Measurements from ENCODE around the gene GJA3. TPM values are rescaled to one million over a fixed set of nuclear protein-coding genes. Genes with fewer than 3 reads are reported as not detected.
A peak's percentile ranks its signal among the peaks of the same experiment; 100 is the strongest.

Gene GJA3
- polyA plus RNA-seq, 1 experiment: 0.13 TPM

DNA sequence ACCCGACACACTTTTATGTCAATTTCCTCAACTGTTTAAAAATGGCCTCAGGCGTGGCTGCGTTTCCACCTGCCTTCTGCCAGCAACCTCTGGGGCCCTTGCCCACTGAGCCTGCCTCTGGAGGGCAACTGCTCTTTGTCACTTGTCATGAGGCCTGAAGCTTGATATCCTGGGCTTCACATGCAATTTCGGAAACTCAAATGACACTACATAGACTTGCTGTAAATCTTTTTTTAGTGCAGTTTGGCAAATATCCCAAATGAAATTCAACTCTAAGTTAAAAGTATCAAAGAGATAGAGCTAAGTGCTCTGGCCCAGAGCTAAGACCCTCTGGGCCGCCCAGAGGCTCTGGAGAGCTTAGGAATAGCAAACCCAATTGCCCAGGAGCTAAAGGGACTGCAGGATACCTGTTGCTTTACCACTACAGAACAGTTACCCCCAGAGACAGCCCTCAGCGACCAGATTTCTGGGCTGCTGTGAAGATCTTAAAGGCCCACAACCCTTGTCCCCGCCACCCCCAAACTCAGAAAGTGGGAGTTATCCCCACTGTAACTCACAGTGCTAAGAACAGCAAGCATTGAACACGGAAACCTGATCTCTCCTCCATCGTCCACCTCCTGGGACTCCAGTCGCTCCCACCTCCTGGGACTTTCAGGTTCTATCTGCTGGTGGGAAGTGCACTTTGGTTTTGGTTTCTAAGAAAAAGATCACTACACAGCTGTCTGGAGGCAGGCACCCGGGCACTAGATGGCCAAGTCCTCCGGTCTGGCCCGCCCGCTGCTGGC, 19.4 kb downstream of the GJA3 start:
- Histone ChIP-seq H3K4me3 (ENCODE audit: low read depth, low read length) (no peak overlapping the region), H3K36me3 (ENCODE audit: control insufficient read depth, insufficient read depth, low read length) (no peaks in the 10 kb centered on the region), H3K27me3 (ENCODE audit: control insufficient read depth, insufficient read depth, low read length) (peaks cover 36% of the 10 kb centered on the region)
- POLR2A ChIA-PET: no interaction called here
- DNase-seq (ENCODE audit: low read depth): no peak
- CTCF ChIA-PET: interaction anchor here (0.6 to 1.8 kb wide), 2 partner anchors 14 to 82 kb away, joined by 4 to 5 read pairs; no protein-coding TSS in a partner anchor
- no peak for TF ChIP-seq CTCF (IDR thresholded peaks at IDR 0.05; ENCODE audit: insufficient read depth, low read depth, low read length)

- no peak for TF ChIP-seq CTCF (IDR thresholded peaks at IDR 0.05; ENCODE audit: insufficient read depth, low read depth, low read length)
- CTCF ChIA-PET: interaction anchor here (1.8 kb wide), 1 partner anchor 13 kb away, joined by 4 read pairs; no protein-coding TSS in a partner anchor
- H3K27me3 ChIP-seq (ENCODE audit: control insufficient read depth, insufficient read depth, low read length): peaks cover 35% of the 10 kb centered on the region
- no peak for DNase-seq (ENCODE audit: low read depth)
- no peak overlapping the region for H3K4me3 ChIP-seq (ENCODE audit: low read depth, low read length)
- POLR2A ChIA-PET: no interaction called here
- H3K36me3 ChIP-seq (ENCODE audit: control insufficient read depth, insufficient read depth, low read length): no peaks in the 10 kb centered on the region
Measured at GRCh38 chr13:20140487-20140886, 20.4 kb downstream of the GJA3 start.

GRCh38 chr13:20137875-20138274, 23.0 kb downstream of the GJA3 start:
- ChIA-PET POLR2A (no interaction called here), CTCF (no interaction called here)
- H3K36me3 ChIP-seq (ENCODE audit: control insufficient read depth, insufficient read depth, low read length): no peaks in the 10 kb centered on the region
- H3K27me3 ChIP-seq (ENCODE audit: control insufficient read depth, insufficient read depth, low read length): peaks cover 23% of the 10 kb centered on the region
- no peak for DNase-seq (ENCODE audit: low read depth)
- no peak overlapping the region for H3K4me3 ChIP-seq (ENCODE audit: low read depth, low read length)
- no peak for TF ChIP-seq CTCF (IDR thresholded peaks at IDR 0.05; ENCODE audit: insufficient read depth, low read depth, low read length)

DNA sequence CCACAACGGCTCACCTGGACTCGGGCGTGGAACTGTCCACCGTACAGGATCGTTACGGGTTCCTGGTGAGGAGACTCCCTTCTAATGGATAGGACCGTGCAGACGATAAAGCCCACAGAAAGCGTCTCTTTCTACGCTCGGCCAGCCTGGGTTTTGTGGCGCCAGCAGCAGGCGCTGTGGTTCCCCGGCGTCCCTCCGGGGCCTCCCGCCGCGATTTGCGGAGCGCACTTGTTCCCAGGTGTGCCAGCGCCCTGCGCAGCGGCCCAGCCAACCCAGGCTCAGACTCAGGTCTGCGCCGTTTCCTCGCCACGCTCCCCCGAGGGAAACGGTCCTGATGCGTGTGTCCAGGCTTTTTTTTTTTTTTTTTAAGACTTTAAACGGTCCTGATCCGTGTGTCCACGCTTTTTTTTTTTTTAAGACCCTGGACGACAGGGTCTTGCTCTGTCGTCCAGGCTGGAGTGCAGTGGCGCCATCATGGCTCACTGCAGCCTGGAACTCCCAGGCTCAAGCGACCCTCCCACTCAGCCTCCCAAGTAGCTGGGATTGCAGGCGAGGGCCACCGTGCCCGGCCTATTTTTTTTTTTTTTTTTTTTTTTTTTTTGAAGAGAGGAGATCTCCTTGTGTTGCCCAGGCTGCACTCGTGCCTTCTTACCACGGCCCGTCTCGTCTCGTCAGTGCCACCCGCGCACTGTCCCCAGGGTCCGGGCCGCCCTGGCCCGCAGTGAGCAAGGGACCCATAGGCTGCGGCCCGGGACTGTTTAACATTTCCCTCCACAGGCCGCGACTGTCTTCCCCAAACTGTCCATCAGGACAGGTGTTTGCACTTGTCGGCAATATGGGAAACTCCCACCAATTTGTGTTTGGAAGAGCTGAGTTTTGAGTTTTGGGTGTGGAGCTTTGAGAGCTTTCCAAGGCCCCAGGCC, 23.8 kb downstream of the GJA3 start:
- ChIA-PET CTCF (no interaction called here), POLR2A (no interaction called here)
- Histone ChIP-seq H3K4me3 (ENCODE audit: low read depth, low read length) (no peak overlapping the region), H3K27me3 (ENCODE audit: control insufficient read depth, insufficient read depth, low read length) (peaks cover 17% of the 10 kb centered on the region), H3K36me3 (ENCODE audit: control insufficient read depth, insufficient read depth, low read length) (no peaks in the 10 kb centered on the region)
- no peak for DNase-seq (ENCODE audit: low read depth)
- TF ChIP-seq CTCF (IDR thresholded peaks at IDR 0.05; ENCODE audit: insufficient read depth, low read depth, low read length): peak; percentile 53

DNA sequence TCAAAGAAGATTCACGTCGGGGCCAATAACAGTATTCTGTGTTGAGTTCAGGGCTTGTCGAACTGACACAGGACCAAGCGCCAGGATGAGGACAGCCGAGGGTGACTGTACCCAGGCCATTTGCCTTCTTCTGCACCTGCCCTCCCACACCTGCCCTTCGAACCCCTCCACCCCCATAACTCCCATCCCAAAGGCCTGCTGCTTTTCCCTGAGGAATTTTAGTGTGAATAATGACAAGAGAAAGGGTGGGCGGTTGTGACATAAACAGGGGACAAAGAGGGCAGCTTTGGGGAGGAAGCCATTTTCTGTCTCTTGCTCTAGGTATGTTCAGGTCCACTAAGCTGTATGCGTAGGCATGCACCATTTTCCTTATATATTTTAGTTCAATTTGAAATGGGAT, 26.1 kb downstream of the GJA3 start:
- ChIA-PET CTCF (no interaction called here), POLR2A (no interaction called here)
- no peak for DNase-seq (ENCODE audit: low read depth)
- H3K36me3 ChIP-seq (ENCODE audit: control insufficient read depth, insufficient read depth, low read length): no peaks in the 10 kb centered on the region
- H3K4me3 ChIP-seq (ENCODE audit: low read depth, low read length): no peak overlapping the region
- TF ChIP-seq CTCF (IDR thresholded peaks at IDR 0.05; ENCODE audit: insufficient read depth, low read depth, low read length): no peak
- peaks cover 4% of the 10 kb centered on the region for H3K27me3 ChIP-seq (ENCODE audit: control insufficient read depth, insufficient read depth, low read length)

Data from BJ (cell line).